Measurements from ENCODE around the gene ISG20.

Gene ISG20

GRCh38 chr15:88695691-88696251, 57.0 kb downstream of the ISG20 start:
- no peak for FAIRE-seq

- no peak for FAIRE-seq
Measured at GRCh38 chr15:88696254-88696653, 57.4 kb downstream of the ISG20 start.

- FAIRE-seq: no peak
Measured at GRCh38 chr15:88697276-88697675, 58.5 kb downstream of the ISG20 start.

GRCh38 chr15:88699861-88700260, 61.0 kb downstream of the ISG20 start:
- FAIRE-seq: no peak

- no peak for FAIRE-seq
Measured at GRCh38 chr15:88700716-88701115, 61.9 kb downstream of the ISG20 start.

GRCh38 chr15:88701561-88702095, 62.8 kb downstream of the ISG20 start:
- no peak for FAIRE-seq

- no peak for FAIRE-seq
Measured at GRCh38 chr15:88702983-88703382, 64.2 kb downstream of the ISG20 start.

- FAIRE-seq: no peak
Measured at GRCh38 chr15:88703533-88703932, 64.7 kb downstream of the ISG20 start.

- no peak for FAIRE-seq
Measured at GRCh38 chr15:88704791-88705768, 66.3 kb downstream of the ISG20 start.

GRCh38 chr15:88705769-88706165, 67.0 kb downstream of the ISG20 start:
- FAIRE-seq: no peak
